Measurements from ENCODE around the gene OMP. TPM values are rescaled to one million over a fixed set of nuclear protein-coding genes. Genes with fewer than 3 reads are reported as not detected.

Gene OMP
- total and polyA plus RNA-seq, 2 experiments from 2014 or later = not detected

DNA sequence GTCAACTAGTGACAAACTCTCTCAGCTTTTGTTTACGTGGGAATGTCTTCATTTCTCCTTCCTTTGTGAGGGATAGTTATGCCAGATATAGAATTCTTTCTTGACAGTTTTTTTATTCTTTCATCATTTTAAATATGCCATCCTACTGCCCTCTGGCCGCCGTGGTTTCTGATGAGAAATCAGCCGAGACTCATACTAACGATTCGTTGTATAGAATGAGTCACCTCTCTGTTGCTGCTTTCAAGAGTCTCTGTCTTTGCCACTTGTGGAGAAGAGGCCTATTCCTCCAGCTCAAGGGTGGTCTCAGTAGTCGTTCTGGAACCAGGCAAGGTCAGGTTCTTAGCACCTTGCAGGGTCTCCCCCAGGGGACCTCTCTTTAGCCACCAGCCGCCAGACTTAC lies 33.4 kb downstream of the OMP start:
- peaks cover 13% of the 10 kb centered on the region for H3K4me1 ChIP-seq (ENCODE audit: insufficient read depth)
- TF ChIP-seq, protein P1, sequence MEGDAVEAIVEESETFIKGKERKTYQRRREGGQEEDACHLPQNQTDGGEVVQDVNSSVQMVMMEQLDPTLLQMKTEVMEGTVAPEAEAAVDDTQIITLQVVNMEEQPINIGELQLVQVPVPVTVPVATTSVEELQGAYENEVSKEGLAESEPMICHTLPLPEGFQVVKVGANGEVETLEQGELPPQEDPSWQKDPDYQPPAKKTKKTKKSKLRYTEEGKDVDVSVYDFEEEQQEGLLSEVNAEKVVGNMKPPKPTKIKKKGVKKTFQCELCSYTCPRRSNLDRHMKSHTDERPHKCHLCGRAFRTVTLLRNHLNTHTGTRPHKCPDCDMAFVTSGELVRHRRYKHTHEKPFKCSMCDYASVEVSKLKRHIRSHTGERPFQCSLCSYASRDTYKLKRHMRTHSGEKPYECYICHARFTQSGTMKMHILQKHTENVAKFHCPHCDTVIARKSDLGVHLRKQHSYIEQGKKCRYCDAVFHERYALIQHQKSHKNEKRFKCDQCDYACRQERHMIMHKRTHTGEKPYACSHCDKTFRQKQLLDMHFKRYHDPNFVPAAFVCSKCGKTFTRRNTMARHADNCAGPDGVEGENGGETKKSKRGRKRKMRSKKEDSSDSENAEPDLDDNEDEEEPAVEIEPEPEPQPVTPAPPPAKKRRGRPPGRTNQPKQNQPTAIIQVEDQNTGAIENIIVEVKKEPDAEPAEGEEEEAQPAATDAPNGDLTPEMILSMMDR (IDR thresholded peaks at IDR 0.05; ENCODE audit: poor library complexity) = no peak
- no peak for TF ChIP-seq EZH2phosphoT487 (IDR thresholded peaks at IDR 0.05; ENCODE audit: low read depth, severe bottlenecking, unreplicated experiment)
- TF ChIP-seq EZH2 (IDR thresholded peaks at IDR 0.05; ENCODE audit: borderline replicate concordance) = no peak
- no peaks in the 10 kb centered on the region for H3K79me2 ChIP-seq
- no peak overlapping the region for H2AFZ ChIP-seq
- no peaks in the 10 kb centered on the region for H3K9me2 ChIP-seq (replicated peaks; ENCODE audit: insufficient read depth)
- H3K9me3 ChIP-seq (ENCODE audit: low read depth) = no peaks in the 10 kb centered on the region
- no peak overlapping the region for H3K4me2 ChIP-seq
- 78% methylated on average over 8 of the region's 8 CpGs for WGBS (ENCODE audit: low lambda C conversion rate, missing lambda C conversion rate)
- no peaks in the 10 kb centered on the region for H3K36me3 ChIP-seq (replicated peaks; ENCODE audit: insufficient read depth, low read depth)
- H3K27ac ChIP-seq = no peak overlapping the region
- H3K27me3 ChIP-seq = no peaks in the 10 kb centered on the region
- no peak for DNase-seq (ENCODE audit: low spot score)
- H3K4me3 ChIP-seq = no peak overlapping the region
- no peaks in the 10 kb centered on the region for H4K20me1 ChIP-seq (ENCODE audit: insufficient read depth, poor library complexity, severe bottlenecking)

DNA sequence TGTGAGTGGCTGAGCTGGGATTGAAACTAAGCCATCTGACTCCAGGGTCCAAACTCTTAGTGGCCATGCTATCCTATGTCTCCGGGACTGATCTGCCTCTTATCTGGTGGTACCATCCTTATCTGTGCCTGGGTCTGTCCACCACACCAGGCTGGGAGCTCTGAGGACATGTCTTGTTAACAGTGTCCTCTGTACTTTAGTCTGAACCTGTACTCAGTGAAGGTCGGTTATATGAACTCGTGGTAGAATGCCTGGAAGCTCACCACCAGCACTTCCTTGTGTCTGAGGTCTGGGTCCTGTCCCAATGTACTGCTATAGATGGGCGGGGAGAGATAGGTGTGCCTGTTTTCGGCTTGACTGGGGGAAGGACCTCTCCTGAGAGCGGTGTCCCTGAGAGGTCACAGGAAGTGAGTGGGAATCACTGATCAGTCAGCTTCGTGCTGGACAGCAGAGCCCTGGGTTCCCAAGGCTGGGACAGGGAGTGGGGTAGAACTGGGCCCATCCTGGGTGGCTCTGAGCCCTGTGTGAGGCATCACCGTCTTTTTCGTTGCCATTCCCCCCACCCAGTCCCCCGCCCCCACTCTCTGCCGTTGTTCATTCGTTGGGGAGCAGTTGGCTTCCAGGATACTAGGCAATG lies 34.3 kb downstream of the OMP start:
- Histone ChIP-seq H3K27ac (no peak overlapping the region), H2AFZ (no peak overlapping the region), H3K79me2 (no peaks in the 10 kb centered on the region), H3K4me2 (no peak overlapping the region), H3K9me3 (ENCODE audit: low read depth) (no peaks in the 10 kb centered on the region), H3K36me3 (replicated peaks; ENCODE audit: insufficient read depth, low read depth) (no peaks in the 10 kb centered on the region), H3K9me2 (replicated peaks; ENCODE audit: insufficient read depth) (no peaks in the 10 kb centered on the region), H4K20me1 (ENCODE audit: insufficient read depth, poor library complexity, severe bottlenecking) (no peaks in the 10 kb centered on the region), H3K27me3 (no peaks in the 10 kb centered on the region), H3K4me1 (ENCODE audit: insufficient read depth) (peaks cover 20% of the 10 kb centered on the region), H3K4me3 (no peak overlapping the region)
- DNase-seq (ENCODE audit: low spot score) = no peak
- 73% methylated on average over 12 of the region's 12 CpGs for WGBS (ENCODE audit: low lambda C conversion rate, missing lambda C conversion rate)
- no peak for TF ChIP-seq EZH2phosphoT487 (IDR thresholded peaks at IDR 0.05; ENCODE audit: low read depth, severe bottlenecking, unreplicated experiment)
- TF ChIP-seq, protein P1 (IDR thresholded peaks at IDR 0.05; ENCODE audit: poor library complexity) = no peak
- no peak for TF ChIP-seq EZH2 (IDR thresholded peaks at IDR 0.05; ENCODE audit: borderline replicate concordance)

DNA sequence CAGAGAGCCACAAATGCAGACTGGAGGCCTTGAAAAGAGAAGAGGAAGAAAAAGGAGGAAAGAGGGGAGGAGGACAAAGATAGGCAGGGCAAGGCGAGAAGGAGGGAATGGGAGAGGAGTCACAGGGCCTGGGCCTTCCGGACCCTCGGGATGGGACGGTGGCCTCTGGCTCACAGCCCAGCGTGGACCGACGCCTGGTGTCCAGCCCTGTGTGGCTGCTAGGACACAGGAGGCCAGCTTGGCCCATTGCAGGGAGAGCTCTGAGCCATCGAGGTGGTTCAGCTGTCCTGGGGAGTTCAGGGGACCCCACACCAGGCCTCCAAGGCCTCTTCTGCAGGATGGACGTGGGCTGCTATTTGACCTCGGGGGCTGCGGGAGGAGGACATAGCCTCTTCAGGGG lies 34.8 kb downstream of the OMP start:
- H3K27me3 ChIP-seq = no peaks in the 10 kb centered on the region
- no peak for TF ChIP-seq EZH2 (IDR thresholded peaks at IDR 0.05; ENCODE audit: borderline replicate concordance)
- TF ChIP-seq EZH2phosphoT487 (IDR thresholded peaks at IDR 0.05; ENCODE audit: low read depth, severe bottlenecking, unreplicated experiment) = no peak
- TF ChIP-seq, protein P1 (IDR thresholded peaks at IDR 0.05; ENCODE audit: poor library complexity) = no peak
- 96% methylated on average over 11 of the region's 11 CpGs for WGBS (ENCODE audit: low lambda C conversion rate, missing lambda C conversion rate)
- H3K9me2 ChIP-seq (replicated peaks; ENCODE audit: insufficient read depth) = no peaks in the 10 kb centered on the region
- no peak overlapping the region for H2AFZ ChIP-seq
- no peaks in the 10 kb centered on the region for H3K9me3 ChIP-seq (ENCODE audit: low read depth)
- no peak overlapping the region for H3K4me2 ChIP-seq
- H4K20me1 ChIP-seq (ENCODE audit: insufficient read depth, poor library complexity, severe bottlenecking) = no peaks in the 10 kb centered on the region
- H3K4me1 ChIP-seq (ENCODE audit: insufficient read depth) = peaks cover 20% of the 10 kb centered on the region
- no peaks in the 10 kb centered on the region for H3K79me2 ChIP-seq
- H3K4me3 ChIP-seq = no peak overlapping the region
- DNase-seq (ENCODE audit: low spot score) = no peak
- H3K36me3 ChIP-seq (replicated peaks; ENCODE audit: insufficient read depth, low read depth) = no peaks in the 10 kb centered on the region
- no peak overlapping the region for H3K27ac ChIP-seq
